ENCODE data around the gene GAPVD1.

DNA sequence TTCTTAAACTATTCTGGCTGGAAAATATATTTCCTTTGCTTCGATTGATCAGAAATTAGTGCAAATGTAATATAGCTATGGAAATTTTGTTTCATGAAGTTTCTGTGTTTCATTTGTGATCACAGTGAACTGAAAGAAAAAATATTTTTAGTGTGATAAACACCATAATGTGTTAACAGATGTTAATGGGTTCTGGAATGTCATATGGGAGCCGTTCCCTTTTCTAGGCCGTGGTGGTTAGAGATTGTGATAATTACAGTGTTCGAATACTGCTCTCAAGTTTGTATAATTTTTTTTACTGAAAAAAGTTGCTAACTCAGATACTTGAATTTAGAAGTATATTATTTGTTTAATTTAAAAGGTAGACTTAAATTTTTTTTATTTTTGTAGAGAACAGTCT lies 19.3 kb downstream of the GAPVD1 start:
- TF ChIP-seq, protein P1, sequence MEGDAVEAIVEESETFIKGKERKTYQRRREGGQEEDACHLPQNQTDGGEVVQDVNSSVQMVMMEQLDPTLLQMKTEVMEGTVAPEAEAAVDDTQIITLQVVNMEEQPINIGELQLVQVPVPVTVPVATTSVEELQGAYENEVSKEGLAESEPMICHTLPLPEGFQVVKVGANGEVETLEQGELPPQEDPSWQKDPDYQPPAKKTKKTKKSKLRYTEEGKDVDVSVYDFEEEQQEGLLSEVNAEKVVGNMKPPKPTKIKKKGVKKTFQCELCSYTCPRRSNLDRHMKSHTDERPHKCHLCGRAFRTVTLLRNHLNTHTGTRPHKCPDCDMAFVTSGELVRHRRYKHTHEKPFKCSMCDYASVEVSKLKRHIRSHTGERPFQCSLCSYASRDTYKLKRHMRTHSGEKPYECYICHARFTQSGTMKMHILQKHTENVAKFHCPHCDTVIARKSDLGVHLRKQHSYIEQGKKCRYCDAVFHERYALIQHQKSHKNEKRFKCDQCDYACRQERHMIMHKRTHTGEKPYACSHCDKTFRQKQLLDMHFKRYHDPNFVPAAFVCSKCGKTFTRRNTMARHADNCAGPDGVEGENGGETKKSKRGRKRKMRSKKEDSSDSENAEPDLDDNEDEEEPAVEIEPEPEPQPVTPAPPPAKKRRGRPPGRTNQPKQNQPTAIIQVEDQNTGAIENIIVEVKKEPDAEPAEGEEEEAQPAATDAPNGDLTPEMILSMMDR (IDR thresholded peaks at IDR 0.05; ENCODE audit: insufficient read depth, low read length): no peak
- no peak for TF ChIP-seq POLR2AphosphoS5 (IDR thresholded peaks at IDR 0.05; ENCODE audit: low read depth)
